Measurements from ENCODE around the gene KRTAP6-1.

Gene KRTAP6-1

DNA sequence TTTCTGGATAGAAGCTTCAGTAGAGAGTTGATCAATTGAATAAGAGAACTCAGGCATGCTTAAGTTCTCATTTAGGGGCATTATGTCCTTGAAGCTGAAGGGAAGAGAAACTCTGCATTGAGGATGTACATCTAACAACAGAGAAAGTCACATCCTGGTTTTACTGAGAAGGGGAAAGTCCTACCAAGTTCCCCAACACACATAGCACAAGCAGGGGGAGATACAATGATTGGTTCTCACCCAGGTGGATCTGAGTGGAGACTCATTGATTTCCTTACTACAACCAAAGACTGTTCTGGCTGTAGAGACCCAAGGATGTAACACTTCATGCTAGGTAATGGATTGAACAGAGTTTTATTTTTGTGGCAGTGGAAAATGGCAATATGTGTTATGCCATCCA, 1.5 kb upstream of the KRTAP6-1 start:
- ATAC-seq (replicated peaks; ENCODE audit: extremely low read depth, poor library complexity, severe bottlenecking) (no peak), DNase-seq (ENCODE audit: low spot score in 2 of 2) (no peak)
- peaks cover 5% of the 10 kb centered on the region for H3K9me3 Mint-ChIP-seq
- H3K4me1 Mint-ChIP-seq, result no peaks in the 10 kb centered on the region
- no peak overlapping the region for H3K27ac Mint-ChIP-seq (ENCODE audit: low read depth)
- H3K4me3 Mint-ChIP-seq, result no peak overlapping the region
- H3K27me3 Mint-ChIP-seq, result no peaks in the 10 kb centered on the region
- no peaks in the 10 kb centered on the region for H3K36me3 Mint-ChIP-seq (ENCODE audit: insufficient read depth)

DNA sequence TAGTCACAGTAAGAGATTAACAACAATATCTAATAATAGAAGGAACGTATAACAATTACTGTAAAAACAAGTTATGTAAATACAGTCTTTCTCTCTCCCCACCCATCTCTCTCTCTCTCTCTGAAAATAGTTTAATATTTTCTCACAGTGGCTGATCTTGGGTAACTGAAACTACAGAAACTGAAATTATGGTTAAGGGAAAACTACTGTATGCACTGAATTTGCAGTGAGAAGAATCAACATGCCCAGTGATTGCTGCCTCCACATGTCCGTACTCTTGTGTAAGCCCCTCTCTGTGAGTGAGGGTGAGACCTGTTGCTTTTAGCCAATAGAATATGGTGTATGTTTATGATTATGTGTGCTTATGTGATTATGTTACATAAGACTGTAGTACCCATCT, 1.6 kb downstream of the KRTAP6-1 start:
- H3K4me1 Mint-ChIP-seq, result no peaks in the 10 kb centered on the region
- H3K27ac Mint-ChIP-seq (ENCODE audit: low read depth), result no peak overlapping the region
- H3K9me3 Mint-ChIP-seq, result peaks cover 5% of the 10 kb centered on the region
- ATAC-seq (replicated peaks; ENCODE audit: extremely low read depth, poor library complexity, severe bottlenecking) (no peak), DNase-seq (ENCODE audit: low spot score in 2 of 2) (no peak)
- H3K36me3 Mint-ChIP-seq (ENCODE audit: insufficient read depth), result no peaks in the 10 kb centered on the region
- no peaks in the 10 kb centered on the region for H3K27me3 Mint-ChIP-seq
- H3K4me3 Mint-ChIP-seq, result no peak overlapping the region

DNA sequence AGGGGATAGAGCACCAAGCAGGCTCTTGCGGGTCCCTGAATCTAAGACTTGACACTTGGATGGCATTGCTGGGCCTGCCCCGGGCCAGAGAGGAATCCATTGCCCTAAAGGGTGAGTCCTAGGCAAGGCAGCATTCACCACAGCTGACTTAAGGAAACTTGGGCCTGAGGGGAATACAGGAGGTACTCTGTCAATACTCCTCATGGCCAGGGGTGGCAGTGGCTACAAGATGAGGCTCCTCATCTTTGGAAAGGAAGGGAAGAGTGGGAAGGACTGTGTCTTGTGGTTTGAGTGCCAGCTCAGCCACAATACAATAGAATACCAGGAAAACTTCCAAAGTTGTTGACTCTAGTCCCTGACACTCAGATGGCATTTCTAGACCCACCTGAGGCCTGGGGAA, 7.8 kb downstream of the KRTAP6-1 start:
- Mint-ChIP-seq H3K36me3 (ENCODE audit: insufficient read depth) (no peaks in the 10 kb centered on the region), H3K4me3 (no peak overlapping the region), H3K27me3 (no peaks in the 10 kb centered on the region), H3K27ac (ENCODE audit: low read depth) (no peak overlapping the region), H3K4me1 (no peaks in the 10 kb centered on the region), H3K9me3 (peaks cover 16% of the 10 kb centered on the region)
- DNase-seq (ENCODE audit: low spot score in 2 of 2) (no peak), ATAC-seq (replicated peaks; ENCODE audit: extremely low read depth, poor library complexity, severe bottlenecking) (no peak)

DNA sequence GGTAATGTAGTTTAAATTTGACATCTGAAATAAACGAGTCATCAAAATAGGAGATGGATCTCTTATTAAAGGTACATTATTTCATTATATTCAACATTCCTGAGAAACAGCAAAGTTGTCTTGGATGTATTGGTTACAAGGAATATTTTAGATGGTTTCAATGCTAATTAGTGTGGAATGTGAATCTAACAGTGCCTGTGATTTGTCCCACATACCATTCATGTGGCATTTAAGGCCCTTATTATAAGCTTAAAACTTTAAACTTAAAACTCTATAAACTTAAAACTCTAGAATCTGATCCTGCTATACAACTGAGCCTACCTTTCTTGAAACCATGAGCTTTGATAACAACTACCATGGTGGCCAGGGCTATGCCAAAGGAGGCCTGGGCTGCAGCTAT, 12.9 kb downstream of the KRTAP6-1 start, which contains the start of gene KRTAP22-1:
Gene KRTAP22-1 (plus strand): TSS at position 301 of the 400 bp plus-strand sequence.
- peaks cover 13% of the 10 kb centered on the region for H3K9me3 Mint-ChIP-seq

DNA sequence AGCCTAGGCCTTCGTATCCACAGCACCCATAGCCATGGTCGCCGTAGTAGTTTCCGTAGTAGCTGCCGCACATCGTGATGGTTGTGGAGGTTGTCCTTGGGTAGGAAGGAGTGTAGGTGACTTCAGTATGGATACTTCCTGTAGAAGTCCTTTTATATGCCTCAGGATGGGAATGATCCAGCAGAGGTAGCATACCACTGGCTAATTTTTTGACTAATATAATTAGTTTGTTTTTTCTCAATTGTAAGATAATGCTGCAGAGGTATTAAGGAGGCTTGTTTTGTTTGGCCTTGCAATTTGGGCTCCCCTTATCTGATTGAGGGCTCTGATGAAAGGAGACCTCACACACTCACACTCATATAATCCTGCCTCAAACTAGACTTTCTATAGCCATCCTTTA, 14.9 kb downstream of the KRTAP6-1 start, which contains the start of gene KRTAP6-2:
Gene KRTAP6-2 (minus strand): TSS at position 101 of the 400 bp plus-strand sequence. CDS start 28 bp downstream, at position 73.
- ATAC-seq (replicated peaks; ENCODE audit: extremely low read depth, poor library complexity, severe bottlenecking), result no peak
- H3K27ac Mint-ChIP-seq (ENCODE audit: low read depth), result no peak within 1 kb of the TSS
- H3K27me3 Mint-ChIP-seq, result no peaks in the 10 kb centered on the region
- no peaks in the 10 kb centered on the region for H3K4me1 Mint-ChIP-seq
- H3K36me3 Mint-ChIP-seq (ENCODE audit: insufficient read depth), result no peaks in the 10 kb centered on the region
- H3K4me3 Mint-ChIP-seq, result no peak within 1 kb of the TSS
- H3K9me3 Mint-ChIP-seq, result peaks cover 18% of the 10 kb centered on the region
- DNase-seq (ENCODE audit: low spot score in 2 of 2), result no peak

More for the DNA sequence above, 12.9 kb downstream of the KRTAP6-1 start, which contains the start of gene KRTAP22-1:
- no peaks in the 10 kb centered on the region for H3K27me3 Mint-ChIP-seq
- no peak within 1 kb of the TSS for H3K4me3 Mint-ChIP-seq
- no peak within 1 kb of the TSS for H3K27ac Mint-ChIP-seq (ENCODE audit: low read depth)
- no peak for ATAC-seq (replicated peaks; ENCODE audit: extremely low read depth, poor library complexity, severe bottlenecking)
- H3K4me1 Mint-ChIP-seq, result no peaks in the 10 kb centered on the region
- H3K36me3 Mint-ChIP-seq (ENCODE audit: insufficient read depth), result no peaks in the 10 kb centered on the region
- no peak for DNase-seq (ENCODE audit: low spot score in 2 of 2)

DNA sequence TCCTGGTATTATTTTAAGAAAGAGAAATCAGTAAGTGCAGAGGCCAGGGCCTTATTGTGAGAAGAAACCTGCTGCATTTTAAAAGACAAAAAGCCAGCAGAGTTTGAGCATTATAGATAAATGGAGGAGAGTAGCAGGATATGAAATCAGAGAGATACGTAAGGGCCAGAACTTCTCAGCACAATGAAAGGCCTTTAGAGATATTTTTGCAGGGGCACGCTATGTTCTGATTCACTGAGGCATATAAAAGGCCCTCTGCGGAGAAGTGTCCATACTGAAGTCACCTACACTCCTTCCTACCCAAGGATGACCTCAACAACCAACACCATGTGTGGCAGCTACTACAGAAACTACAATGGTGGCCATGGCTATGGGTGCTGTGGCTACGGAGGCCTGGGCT, 21.6 kb downstream of the KRTAP6-1 start, which contains the start of gene KRTAP6-3:
Gene KRTAP6-3 (plus strand): TSS at position 301 of the 400 bp plus-strand sequence. CDS start 6 bp downstream, at position 307.
- Mint-ChIP-seq H3K9me3 (peaks cover 10% of the 10 kb centered on the region), H3K4me1 (no peaks in the 10 kb centered on the region), H3K4me3 (no peak within 1 kb of the TSS), H3K27me3 (no peaks in the 10 kb centered on the region), H3K27ac (ENCODE audit: low read depth) (no peak within 1 kb of the TSS), H3K36me3 (ENCODE audit: insufficient read depth) (no peaks in the 10 kb centered on the region)
- no peak for DNase-seq (ENCODE audit: low spot score in 2 of 2)
- ATAC-seq (replicated peaks; ENCODE audit: extremely low read depth, poor library complexity, severe bottlenecking), result no peak

DNA sequence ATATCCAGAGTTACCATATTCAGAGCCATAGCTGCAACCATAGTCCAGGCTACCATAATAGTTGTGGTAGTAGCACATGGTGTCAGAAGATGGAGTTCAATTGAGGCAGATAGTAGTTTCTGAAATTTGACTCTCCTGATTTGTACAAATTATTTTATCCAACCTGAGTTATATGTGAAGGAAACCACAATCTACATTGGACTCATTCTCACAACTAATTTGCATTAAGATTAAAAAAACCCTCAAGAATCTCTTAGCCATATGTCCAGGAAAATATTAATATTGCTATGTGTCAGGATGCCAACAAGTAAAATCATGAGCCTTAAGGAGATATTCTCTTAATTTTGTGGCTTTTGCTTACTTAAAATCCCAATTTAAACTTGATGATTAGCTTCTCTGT, 23.4 kb downstream of the KRTAP6-1 start, which contains the start of gene KRTAP22-2:
Gene KRTAP22-2 (minus strand): TSS at position 101 of the 400 bp plus-strand sequence.
- H3K9me3 Mint-ChIP-seq, result peaks cover 10% of the 10 kb centered on the region
- no peak within 1 kb of the TSS for H3K4me3 Mint-ChIP-seq
- H3K27ac Mint-ChIP-seq (ENCODE audit: low read depth), result no peak within 1 kb of the TSS
- H3K27me3 Mint-ChIP-seq, result no peaks in the 10 kb centered on the region
- DNase-seq (ENCODE audit: low spot score in 2 of 2) (no peak), ATAC-seq (replicated peaks; ENCODE audit: extremely low read depth, poor library complexity, severe bottlenecking) (no peak)
- no peaks in the 10 kb centered on the region for H3K36me3 Mint-ChIP-seq (ENCODE audit: insufficient read depth)
- no peaks in the 10 kb centered on the region for H3K4me1 Mint-ChIP-seq

DNA sequence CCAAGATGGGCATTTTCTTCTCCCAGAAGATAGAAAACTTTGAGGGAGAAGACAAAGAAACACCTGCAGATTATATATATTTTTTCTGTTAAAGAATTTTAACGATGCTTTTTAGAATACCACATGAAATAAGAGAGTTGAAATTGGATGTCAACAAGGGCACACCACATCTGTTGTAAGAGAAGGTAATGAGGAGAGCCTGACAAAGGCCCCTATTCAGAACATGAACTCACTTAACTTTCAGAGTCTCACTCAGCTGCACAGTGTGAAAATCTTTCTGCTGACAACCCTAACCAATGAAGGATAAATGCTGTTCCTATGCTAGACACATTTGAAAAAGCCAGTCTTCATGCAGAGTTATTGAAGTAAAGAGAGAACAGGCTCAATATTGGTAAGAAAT, 30.9 kb downstream of the KRTAP6-1 start:
- Mint-ChIP-seq H3K27ac (ENCODE audit: low read depth) (no peak overlapping the region), H3K4me3 (no peak overlapping the region), H3K4me1 (no peaks in the 10 kb centered on the region), H3K27me3 (no peaks in the 10 kb centered on the region), H3K9me3 (peaks cover 17% of the 10 kb centered on the region), H3K36me3 (ENCODE audit: insufficient read depth) (no peaks in the 10 kb centered on the region)
- DNase-seq (ENCODE audit: low spot score in 2 of 2), result no peak
- no peak for ATAC-seq (replicated peaks; ENCODE audit: extremely low read depth, poor library complexity, severe bottlenecking)

DNA sequence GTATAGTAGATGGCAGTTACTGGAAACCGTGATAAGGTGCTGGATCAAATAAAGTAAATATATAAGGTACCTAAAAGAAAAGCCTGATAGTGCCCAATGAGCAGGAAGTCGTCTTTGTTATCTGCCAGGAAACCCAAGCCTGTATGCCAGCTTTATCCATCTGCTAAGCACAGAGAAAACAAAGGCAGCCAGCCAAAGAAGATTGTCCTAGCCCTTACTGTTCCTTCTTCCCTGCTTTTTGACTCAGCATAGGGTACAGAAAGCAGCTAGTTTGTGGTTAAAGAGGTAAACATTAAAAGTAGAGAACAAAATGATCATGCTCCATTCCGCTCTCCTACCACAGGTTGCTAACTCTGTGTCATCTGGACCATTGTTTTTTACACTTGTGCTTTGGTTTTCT, 33.6 kb downstream of the KRTAP6-1 start:
- no peaks in the 10 kb centered on the region for H3K4me1 Mint-ChIP-seq
- H3K27me3 Mint-ChIP-seq, result no peaks in the 10 kb centered on the region
- ATAC-seq (replicated peaks; ENCODE audit: extremely low read depth, poor library complexity, severe bottlenecking), result no peak
- H3K36me3 Mint-ChIP-seq (ENCODE audit: insufficient read depth), result no peaks in the 10 kb centered on the region
- H3K27ac Mint-ChIP-seq (ENCODE audit: low read depth), result no peak overlapping the region
- H3K4me3 Mint-ChIP-seq, result no peak overlapping the region
- peaks cover 14% of the 10 kb centered on the region for H3K9me3 Mint-ChIP-seq
- no peak for DNase-seq (ENCODE audit: low spot score in 2 of 2)

DNA sequence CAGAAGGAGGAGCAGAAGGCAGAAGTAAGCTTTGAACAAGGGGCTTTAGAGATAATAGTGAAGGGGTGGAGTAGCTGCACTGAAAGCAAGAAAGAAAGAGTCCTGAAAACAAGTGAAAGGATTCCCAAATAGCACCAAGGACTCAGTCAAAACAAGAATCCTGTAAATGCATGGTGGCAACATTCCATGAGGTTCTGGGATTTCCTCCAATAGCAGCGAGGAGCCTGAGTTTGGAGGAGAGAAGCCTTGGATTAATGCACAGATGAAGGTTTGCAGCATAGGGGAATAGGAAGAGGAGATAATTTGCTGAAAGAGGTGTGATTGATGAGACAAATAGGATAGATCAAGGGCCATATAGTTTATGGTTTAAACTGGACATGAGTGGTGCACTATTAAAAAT, 34.4 kb downstream of the KRTAP6-1 start:
- no peak for ATAC-seq (replicated peaks; ENCODE audit: extremely low read depth, poor library complexity, severe bottlenecking)
- H3K4me1 Mint-ChIP-seq, result no peaks in the 10 kb centered on the region
- no peaks in the 10 kb centered on the region for H3K36me3 Mint-ChIP-seq (ENCODE audit: insufficient read depth)
- H3K27me3 Mint-ChIP-seq, result no peaks in the 10 kb centered on the region
- no peak overlapping the region for H3K27ac Mint-ChIP-seq (ENCODE audit: low read depth)
- DNase-seq (ENCODE audit: low spot score in 2 of 2), result no peak
- H3K9me3 Mint-ChIP-seq, result peaks cover 6% of the 10 kb centered on the region
- H3K4me3 Mint-ChIP-seq, result no peak overlapping the region

DNA sequence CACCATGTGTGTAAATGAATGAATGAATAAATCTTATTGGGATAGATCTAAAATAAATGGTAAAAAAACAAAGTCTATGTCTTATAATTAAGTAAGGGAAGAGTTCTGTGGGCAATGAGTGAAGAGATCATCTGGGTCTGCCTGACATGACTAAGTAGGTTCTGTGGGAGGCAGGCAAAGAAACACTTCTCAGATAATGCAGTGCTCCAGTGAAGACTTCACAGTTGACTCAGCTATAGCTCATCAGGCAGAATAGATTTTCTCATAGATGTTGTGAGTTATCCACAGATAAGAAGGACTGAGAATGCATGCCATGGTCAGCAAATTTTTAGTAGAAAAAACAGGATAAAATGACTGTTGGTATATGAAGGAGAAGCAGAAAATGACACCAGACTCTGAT, 36.0 kb downstream of the KRTAP6-1 start:
- no peak overlapping the region for H3K4me3 Mint-ChIP-seq
- DNase-seq (ENCODE audit: low spot score in 2 of 2) (no peak), ATAC-seq (replicated peaks; ENCODE audit: extremely low read depth, poor library complexity, severe bottlenecking) (no peak)
- no peaks in the 10 kb centered on the region for H3K27me3 Mint-ChIP-seq
- no peak overlapping the region for H3K27ac Mint-ChIP-seq (ENCODE audit: low read depth)
- H3K4me1 Mint-ChIP-seq, result no peaks in the 10 kb centered on the region
- H3K9me3 Mint-ChIP-seq, result peaks cover 4% of the 10 kb centered on the region
- no peaks in the 10 kb centered on the region for H3K36me3 Mint-ChIP-seq (ENCODE audit: insufficient read depth)

DNA sequence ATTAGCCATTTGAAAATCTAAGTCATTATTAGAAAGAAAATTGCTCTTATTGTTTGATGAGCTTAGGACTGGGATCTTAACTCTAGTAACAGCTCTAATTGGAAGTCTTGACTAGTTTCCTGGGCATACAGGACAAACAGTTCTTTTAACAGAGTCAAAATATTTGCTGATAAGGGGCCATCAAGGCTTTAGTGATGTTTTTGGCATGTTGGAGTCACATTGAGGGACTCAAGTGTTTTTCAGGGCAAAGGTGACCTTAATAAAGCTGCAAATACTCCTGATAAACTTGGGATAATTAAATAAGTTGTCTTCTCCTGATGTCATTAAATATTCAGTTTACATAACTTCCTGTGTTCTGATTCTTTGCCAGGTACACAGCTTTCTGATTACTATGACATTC, 46.1 kb downstream of the KRTAP6-1 start:
- Mint-ChIP-seq H3K4me3 (no peak overlapping the region), H3K4me1 (no peaks in the 10 kb centered on the region), H3K9me3 (peaks cover 11% of the 10 kb centered on the region), H3K27ac (ENCODE audit: low read depth) (no peak overlapping the region), H3K36me3 (ENCODE audit: insufficient read depth) (no peaks in the 10 kb centered on the region), H3K27me3 (no peaks in the 10 kb centered on the region)
- ATAC-seq (replicated peaks; ENCODE audit: extremely low read depth, poor library complexity, severe bottlenecking) (no peak), DNase-seq (ENCODE audit: low spot score in 2 of 2) (no peak)

DNA sequence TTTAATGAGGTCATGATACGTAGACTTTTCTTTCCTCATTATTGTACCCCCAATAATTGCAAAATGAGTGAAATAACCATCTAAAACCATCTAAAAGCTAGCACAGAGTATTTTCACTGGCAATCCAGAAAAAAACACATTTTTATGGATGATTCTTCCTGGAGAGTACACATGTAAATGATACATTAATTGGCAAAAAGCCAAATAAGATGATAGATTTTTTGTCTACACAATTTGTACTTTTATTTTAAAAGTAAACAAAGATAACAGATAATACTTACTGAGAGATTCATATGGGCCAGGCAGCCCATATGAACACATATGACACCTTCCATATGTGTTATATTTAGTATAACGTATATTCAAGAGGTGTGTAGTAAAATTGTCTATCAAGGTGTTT, 50.1 kb downstream of the KRTAP6-1 start:
- DNase-seq (ENCODE audit: low spot score in 2 of 2) (no peak), ATAC-seq (replicated peaks; ENCODE audit: extremely low read depth, poor library complexity, severe bottlenecking) (no peak)
- no peaks in the 10 kb centered on the region for H3K4me1 Mint-ChIP-seq
- no peaks in the 10 kb centered on the region for H3K27me3 Mint-ChIP-seq
- no peaks in the 10 kb centered on the region for H3K36me3 Mint-ChIP-seq (ENCODE audit: insufficient read depth)
- peaks cover 5% of the 10 kb centered on the region for H3K9me3 Mint-ChIP-seq
- no peak overlapping the region for H3K4me3 Mint-ChIP-seq
- H3K27ac Mint-ChIP-seq (ENCODE audit: low read depth), result no peak overlapping the region
